K562 (cell line): ENCODE data around the gene SLC5A5. TPM values are rescaled to one million over a fixed set of nuclear protein-coding genes. Genes with fewer than 3 reads are reported as not detected.

Experiments
- AFF1 ChIP-seq, 2 experiments: fragments of 450-650 bp; IDR thresholded peaks; 2 replicates each; pipeline ENCODE4 v1.6.1; 2018; ENCODE audit warnings: mild to moderate bottlenecking in 2 of 2, low read depth in 1 of 2; ENCODE audit not compliant: partially characterized antibody in 2 of 2
- KAT7 ChIP-seq: sonication (generic); formaldehyde crosslinking; IDR thresholded peaks from 2 replicates; pipeline ENCODE4 v1.8.0; 2022; ENCODE audit warnings: missing genetic modification reagents, mild to moderate bottlenecking, borderline replicate concordance
- MGA ChIP-seq: fragments of 450-650 bp; IDR thresholded peaks from 2 replicates; pipeline ENCODE4 v1.6.1; 2016; ENCODE audit warnings: mild to moderate bottlenecking, moderate library complexity
- MLLT1 ChIP-seq, 2 experiments: fragments of 450-650 bp; IDR thresholded peaks; 2 replicates each; pipeline ENCODE4 v1.6.1; 2016
- MTF1 ChIP-seq: fragments of 250-450 bp; sonication (Bioruptor Pico); IDR thresholded peaks from 2 replicates; pipeline ENCODE4 v1.9.0; 2021; ENCODE audit warnings: moderate library complexity, mild to moderate bottlenecking, inconsistent platforms, borderline replicate concordance
- NRF1 ChIP-seq, 2 experiments: fragments of 450-650 bp; IDR thresholded peaks in 1 of 2; conservative IDR thresholded peaks in 1 of 2; 2 replicates each; pipeline ENCODE4 v1.6.1; 2014; ENCODE audit warnings: mild to moderate bottlenecking in 2 of 2
- SP1 ChIP-seq: sonication (generic); formaldehyde crosslinking; IDR thresholded peaks from 2 replicates; pipeline ENCODE4 v1.8.1; 2022; ENCODE audit warnings: mild to moderate bottlenecking, missing genetic modification reagents
- ZBTB7A ChIP-seq: IDR thresholded peaks from 2 replicates; pipeline ENCODE4 v1.6.1; 2011; ENCODE audit warnings: low read depth, mild to moderate bottlenecking, low read length, moderate library complexity, borderline replicate concordance; ENCODE audit not compliant: control insufficient read depth
- ZNF511 ChIP-seq: sonication (generic); formaldehyde crosslinking; IDR thresholded peaks from 2 replicates; pipeline ENCODE4 v1.8.0; 2022; ENCODE audit warnings: mild to moderate bottlenecking, missing genetic modification reagents
- polyA plus RNA-seq, 8 experiments: library from polyadenylated mRNA; depleted of rRNA in 4 of 8; stranded (reverse) in 5 of 8; unstranded in 3 of 8; fragments of >200 nt; fragmentation: Nextera tagmentation in 2 of 8; fragmentation: Illumina TruSeq in 1 of 8; extraction: Ambion mirVana in 2 of 8; extraction: Trizol in 1 of 8; gene quantifications; 2 replicates each; pipeline versions ENCODE4 v1.2.1 to v1.2.3, GENCODE V29; 2011 to 2014; ENCODE audit warnings: inconsistent platforms in 1 of 8, missing spikeins in 1 of 8
- total RNA-seq, 7 experiments: library from RNA; depleted of rRNA in 6 of 7; stranded (reverse); fragments of >200 nt in 6 of 7; fragmentation: Illumina TruSeq in 2 of 7; extraction: Trizol in 2 of 7; gene quantifications; 2 replicates each; pipeline versions ENCODE4 v1.2.1 to v1.2.3, GENCODE V29; 2011 to 2021; ENCODE audit warnings: low replicate concordance in 1 of 7

Gene SLC5A5
- total and polyA plus RNA-seq, 9 of the 15 experiments (the other 6 are each of a cell fraction or from before 2014, with no cell fraction given) = 0.10 to 0.73 (median 0.23) TPM

GRCh38 chr19:17831419-17831888, 40.3 kb upstream of the SLC5A5 start (continued):
- TF ChIP-seq AFF1 (IDR thresholded peaks at IDR 0.05; ENCODE audit: low read depth in 1 of 2, partially characterized antibody in 2 of 2) (no peak), MGA (no peak), ZNF511 (0 out of 2 replicates have a peak, but pooled peaks have one; percentile 48), ZBTB7A (peak; percentile 43; the same call in 1 of the 2 replicates), SP1 (0 out of 2 replicates have a peak, but pooled peaks have one; percentile 8), MTF1 (no peak), NRF1 (conservative IDR thresholded peaks at IDR 0.05 in 1 of 2, IDR thresholded peaks at IDR 0.05 in 1 of 2) (peak; percentile 15 to 17; a peak in 1 of 4 replicates), KAT7 (CRISPR knock-in tag) (no peak), MLLT1 (IDR thresholded peaks at IDR 0.05) (peak in 1 of 2 experiments; percentile 36; a peak in 1 of 4 replicates)
